HEK293 (cell line): ENCODE measurements around the gene CNNM1.

Source experiments
- CTCF ChIP-seq: fragments of 450-650 bp; formaldehyde crosslinking; IDR thresholded peaks from 2 replicates; pipeline ENCODE4 v1.5.1; 2016; ENCODE audit warnings: missing biosample characterization, missing genetic modification characterization
- MEIS1 ChIP-seq: sonication (generic); formaldehyde crosslinking; IDR thresholded peaks from 2 replicates; pipeline ENCODE4 v1.8.1; 2022; ENCODE audit warnings: missing genetic modification reagents, mild to moderate bottlenecking, borderline replicate concordance
- SETDB1 ChIP-seq: IDR thresholded peaks from one replicate; pipeline ENCODE4 v1.6.1; 2017; ENCODE audit warnings: mild to moderate bottlenecking, low read length, moderate library complexity, mixed read lengths; ENCODE audit not compliant: insufficient read length
- ZBTB20 ChIP-seq: fragments of 450-650 bp; formaldehyde crosslinking; IDR thresholded peaks from 2 replicates; pipeline ENCODE4 v1.5.1; 2016; ENCODE audit warnings: missing biosample characterization, missing genetic modification characterization
- ZEB2 ChIP-seq: fragments of 450-650 bp; formaldehyde crosslinking; IDR thresholded peaks from 2 replicates; pipeline ENCODE4 v1.5.1; 2016; ENCODE audit warnings: missing biosample characterization, missing genetic modification characterization
- ZNF157 ChIP-seq: fragments of 450-650 bp; formaldehyde crosslinking; IDR thresholded peaks from 2 replicates; pipeline ENCODE4 v1.5.1; 2016; ENCODE audit warnings: missing biosample characterization, missing genetic modification characterization
- ZNF274 ChIP-seq, 2 experiments: fragments of 200-500 bp in 1 of 2; fragments of 450-650 bp in 1 of 2; sonication (Bioruptor generic) in 1 of 2; formaldehyde crosslinking in 1 of 2; IDR thresholded peaks; 2 replicates each; pipeline versions ENCODE4 v1.5.1 to v1.6.1; 2014 to 2016; ENCODE audit warnings: borderline replicate concordance in 1 of 2, inconsistent platforms in 1 of 2, low read length in 1 of 2, missing biosample characterization in 1 of 2, missing genetic modification characterization in 1 of 2
- ZNF37A ChIP-seq: fragments of 450-650 bp; IDR thresholded peaks from 2 replicates; pipeline ENCODE4 v1.5.1; 2018; ENCODE audit warnings: missing biosample characterization, missing genetic modification characterization
- ZNF391 ChIP-seq: fragments of 450-650 bp; formaldehyde crosslinking; IDR thresholded peaks from 2 replicates; pipeline ENCODE4 v1.5.1; 2016; ENCODE audit warnings: low read depth, missing biosample characterization, missing genetic modification characterization, borderline replicate concordance
- ZNF398 ChIP-seq: fragments of 450-650 bp; formaldehyde crosslinking; IDR thresholded peaks from 2 replicates; pipeline ENCODE4 v1.5.1; 2017; ENCODE audit warnings: missing biosample characterization, missing genetic modification characterization
- ZNF416 ChIP-seq: fragments of 450-650 bp; formaldehyde crosslinking; IDR thresholded peaks from 2 replicates; pipeline ENCODE4 v1.5.1; 2016; ENCODE audit warnings: missing biosample characterization, missing genetic modification characterization
- ZNF580 ChIP-seq: fragments of 450-650 bp; formaldehyde crosslinking; IDR thresholded peaks from 2 replicates; pipeline ENCODE4 v1.5.1; 2016; ENCODE audit warnings: missing biosample characterization, missing genetic modification characterization

- TF ChIP-seq CTCF = no peak
- no peak for TF ChIP-seq ZNF398 (tag by site-specific recombination)
- TF ChIP-seq ZBTB20 (tag by site-specific recombination) = no peak
- TF ChIP-seq ZEB2 (tag by site-specific recombination) = no peak
- TF ChIP-seq ZNF580 (tag by site-specific recombination) = no peak
- no peak for TF ChIP-seq ZNF391 (tag by site-specific recombination)
- TF ChIP-seq ZNF274 (IDR thresholded peaks at IDR 0.05; ENCODE audit: low read length) = no peak
- TF ChIP-seq ZNF274 (tag by site-specific recombination; IDR thresholded peaks at IDR 0.05; ENCODE audit: borderline replicate concordance) = no peak
- no peak for TF ChIP-seq MEIS1 (CRISPR knock-in tag)
- no peak for TF ChIP-seq ZNF157 (tag by site-specific recombination)
- no peak for TF ChIP-seq ZNF416 (tag by site-specific recombination)
- TF ChIP-seq SETDB1 = no peak
- TF ChIP-seq ZNF37A = no peak
These were observed 28.9 kb downstream of the CNNM1 start for GRCh38 chr10:99358101-99358500.
